Measurements from ENCODE around the gene HNRNPLL. TPM values are rescaled to one million over a fixed set of nuclear protein-coding genes. Genes with fewer than 3 reads are reported as not detected.

The HNRNPLL gene
- total RNA-seq, 1 experiment from 2014 or later: 43.2 TPM

DNA sequence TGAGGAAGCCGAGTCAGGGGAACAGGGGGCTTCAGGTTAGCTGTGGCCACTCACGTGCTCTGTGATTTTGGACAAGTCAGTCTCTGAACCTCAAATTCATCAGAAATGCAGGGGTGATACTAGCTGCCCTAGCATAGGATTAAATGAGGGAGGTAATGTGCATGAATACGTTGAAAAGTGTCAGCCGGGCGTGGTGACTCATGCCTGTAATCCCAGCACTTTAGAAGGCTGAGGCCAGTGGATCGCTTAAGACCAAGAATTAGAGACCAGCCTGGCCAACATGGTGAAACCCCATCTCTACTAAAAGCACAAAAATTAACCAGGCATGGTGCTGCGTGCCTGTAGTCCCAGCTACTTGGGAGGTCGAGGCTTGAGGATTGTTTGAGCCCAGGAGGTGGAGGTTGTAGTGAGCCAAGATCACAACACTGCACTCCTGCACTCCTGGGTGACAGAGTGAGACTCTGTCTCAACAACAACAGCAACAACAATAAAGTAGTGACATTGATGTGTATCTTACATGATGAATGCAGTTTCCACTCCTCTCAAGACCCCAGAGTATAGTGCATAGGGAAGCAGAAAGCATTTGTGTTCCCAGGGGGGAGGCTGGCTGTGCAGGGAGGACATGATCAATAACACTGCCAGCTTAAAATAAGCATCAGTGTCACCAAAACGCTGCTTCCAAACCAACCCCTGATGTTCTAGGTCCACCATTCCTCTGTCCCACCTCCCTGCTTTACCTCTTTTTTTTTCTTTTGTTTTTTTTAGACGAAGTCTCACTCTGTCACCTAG is 68.8 kb downstream of the HNRNPLL start:
- Histone ChIP-seq H3K4me3 (replicated peaks in 1 of 2; ENCODE audit: low read depth in 1 of 2, low read length in 2 of 2) (no peak overlapping the region), H3K4me2 (ENCODE audit: low read length) (no peak overlapping the region), H3K9me2 (ENCODE audit: insufficient read depth) (no peaks in the 10 kb centered on the region), H3K36me3 (ENCODE audit: control insufficient read depth in 1 of 2, insufficient read depth in 2 of 2, low read length in 2 of 2) (no peaks in the 10 kb centered on the region), H2AFZ (ENCODE audit: low read depth, low read length, poor library complexity, severe bottlenecking) (no peak overlapping the region), H3K79me2 (ENCODE audit: insufficient read depth, low read length) (no peaks in the 10 kb centered on the region), H3K9me3 (ENCODE audit: control insufficient read depth in 1 of 2, insufficient read depth in 1 of 2, low read depth in 1 of 2, low read length in 2 of 2) (no peaks in the 10 kb centered on the region), H3K9ac (ENCODE audit: low read length) (no peak overlapping the region), H4K20me1 (ENCODE audit: insufficient read depth) (no peaks in the 10 kb centered on the region), H3K4me1 (ENCODE audit: control insufficient read depth in 1 of 2, insufficient read depth in 2 of 2, low read length in 2 of 2) (peaks cover 2 to 14% of the 10 kb centered on the region in 2 experiments; a peak in 2 of 4 replicates), H3K27ac (ENCODE audit: low read depth, low read length) (no peak overlapping the region), H3K27me3 (ENCODE audit: insufficient read depth, low read length) (no peaks in the 10 kb centered on the region)
- DNase-seq (ENCODE audit: low read depth, low spot score) (no peak), ATAC-seq (no peak)
- BruUV-seq (replicated peaks): no TSS peak
- intact Hi-C loops (cut with micrococcal nuclease): loop anchor here (10.0 kb wide), 2 partner anchors 301 to 701 kb away; no protein-coding TSS in a partner anchor
- CTCF ChIA-PET: interaction anchor here (1.3 kb wide), 1 partner anchor 219 kb away, joined by 3 read pairs; no protein-coding TSS in a partner anchor
- RAD21 ChIA-PET (ENCODE audit: low non-redundant PET in 1 of 2, low total read pairs in 2 of 2, uncharacterized antibody in 2 of 2, unreplicated experiment in 2 of 2): interaction anchor here in 1 of 2 experiments (0.5 kb wide), 1 partner anchor 183 kb away, joined by 3 read pairs; no protein-coding TSS in a partner anchor
- no peak for TF ChIP-seq RAD21 (IDR thresholded peaks at IDR 0.05; ENCODE audit: low read depth)
- no peak for TF ChIP-seq CEBPB (IDR thresholded peaks at IDR 0.05; ENCODE audit: low read depth)
- TF ChIP-seq SIN3A (IDR thresholded peaks at IDR 0.05; ENCODE audit: low read depth): no peak
- TF ChIP-seq ELF1 (IDR thresholded peaks at IDR 0.05; ENCODE audit: borderline replicate concordance, low read depth): no peak
- no peak for TF ChIP-seq SRF (IDR thresholded peaks at IDR 0.05; ENCODE audit: low read depth)
- TF ChIP-seq EZH2phosphoT487 (IDR thresholded peaks at IDR 0.05; ENCODE audit: borderline replicate concordance): no peak
- TF ChIP-seq POLR2A (IDR thresholded peaks at IDR 0.05; ENCODE audit: borderline replicate concordance, extremely low read depth, insufficient read depth, insufficient read length): no peak
- no peak for TF ChIP-seq CBX3 (IDR thresholded peaks at IDR 0.05; ENCODE audit: low read depth)
- no peak for TF ChIP-seq FOSL1 (IDR thresholded peaks at IDR 0.05; ENCODE audit: low read depth)
- TF ChIP-seq, protein P1, sequence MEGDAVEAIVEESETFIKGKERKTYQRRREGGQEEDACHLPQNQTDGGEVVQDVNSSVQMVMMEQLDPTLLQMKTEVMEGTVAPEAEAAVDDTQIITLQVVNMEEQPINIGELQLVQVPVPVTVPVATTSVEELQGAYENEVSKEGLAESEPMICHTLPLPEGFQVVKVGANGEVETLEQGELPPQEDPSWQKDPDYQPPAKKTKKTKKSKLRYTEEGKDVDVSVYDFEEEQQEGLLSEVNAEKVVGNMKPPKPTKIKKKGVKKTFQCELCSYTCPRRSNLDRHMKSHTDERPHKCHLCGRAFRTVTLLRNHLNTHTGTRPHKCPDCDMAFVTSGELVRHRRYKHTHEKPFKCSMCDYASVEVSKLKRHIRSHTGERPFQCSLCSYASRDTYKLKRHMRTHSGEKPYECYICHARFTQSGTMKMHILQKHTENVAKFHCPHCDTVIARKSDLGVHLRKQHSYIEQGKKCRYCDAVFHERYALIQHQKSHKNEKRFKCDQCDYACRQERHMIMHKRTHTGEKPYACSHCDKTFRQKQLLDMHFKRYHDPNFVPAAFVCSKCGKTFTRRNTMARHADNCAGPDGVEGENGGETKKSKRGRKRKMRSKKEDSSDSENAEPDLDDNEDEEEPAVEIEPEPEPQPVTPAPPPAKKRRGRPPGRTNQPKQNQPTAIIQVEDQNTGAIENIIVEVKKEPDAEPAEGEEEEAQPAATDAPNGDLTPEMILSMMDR (IDR thresholded peaks at IDR 0.05 in 2 of 3, conservative IDR thresholded peaks at IDR 0.05 in 1 of 3; ENCODE audit: borderline replicate concordance in 1 of 3, insufficient read depth in 1 of 3, low read depth in 2 of 3, low read length in 2 of 3): no peak
- no peak for TF ChIP-seq TCF7L2 (IDR thresholded peaks at IDR 0.05; ENCODE audit: borderline replicate concordance, extremely low read depth, insufficient read depth, insufficient read length)
- TF ChIP-seq EGR1 (IDR thresholded peaks at IDR 0.05; ENCODE audit: low read depth): no peak
- TF ChIP-seq, protein P2, sequence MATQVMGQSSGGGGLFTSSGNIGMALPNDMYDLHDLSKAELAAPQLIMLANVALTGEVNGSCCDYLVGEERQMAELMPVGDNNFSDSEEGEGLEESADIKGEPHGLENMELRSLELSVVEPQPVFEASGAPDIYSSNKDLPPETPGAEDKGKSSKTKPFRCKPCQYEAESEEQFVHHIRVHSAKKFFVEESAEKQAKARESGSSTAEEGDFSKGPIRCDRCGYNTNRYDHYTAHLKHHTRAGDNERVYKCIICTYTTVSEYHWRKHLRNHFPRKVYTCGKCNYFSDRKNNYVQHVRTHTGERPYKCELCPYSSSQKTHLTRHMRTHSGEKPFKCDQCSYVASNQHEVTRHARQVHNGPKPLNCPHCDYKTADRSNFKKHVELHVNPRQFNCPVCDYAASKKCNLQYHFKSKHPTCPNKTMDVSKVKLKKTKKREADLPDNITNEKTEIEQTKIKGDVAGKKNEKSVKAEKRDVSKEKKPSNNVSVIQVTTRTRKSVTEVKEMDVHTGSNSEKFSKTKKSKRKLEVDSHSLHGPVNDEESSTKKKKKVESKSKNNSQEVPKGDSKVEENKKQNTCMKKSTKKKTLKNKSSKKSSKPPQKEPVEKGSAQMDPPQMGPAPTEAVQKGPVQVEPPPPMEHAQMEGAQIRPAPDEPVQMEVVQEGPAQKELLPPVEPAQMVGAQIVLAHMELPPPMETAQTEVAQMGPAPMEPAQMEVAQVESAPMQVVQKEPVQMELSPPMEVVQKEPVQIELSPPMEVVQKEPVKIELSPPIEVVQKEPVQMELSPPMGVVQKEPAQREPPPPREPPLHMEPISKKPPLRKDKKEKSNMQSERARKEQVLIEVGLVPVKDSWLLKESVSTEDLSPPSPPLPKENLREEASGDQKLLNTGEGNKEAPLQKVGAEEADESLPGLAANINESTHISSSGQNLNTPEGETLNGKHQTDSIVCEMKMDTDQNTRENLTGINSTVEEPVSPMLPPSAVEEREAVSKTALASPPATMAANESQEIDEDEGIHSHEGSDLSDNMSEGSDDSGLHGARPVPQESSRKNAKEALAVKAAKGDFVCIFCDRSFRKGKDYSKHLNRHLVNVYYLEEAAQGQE (IDR thresholded peaks at IDR 0.05; ENCODE audit: low read depth): no peak
- no peak for TF ChIP-seq POLR2AphosphoS5 (IDR thresholded peaks at IDR 0.05; ENCODE audit: low read depth, low read length)
- no peak for TF ChIP-seq YY1 (IDR thresholded peaks at IDR 0.05; ENCODE audit: extremely low read depth, insufficient replicate concordance, low read depth, low read length)
- POLR2A ChIA-PET: interaction anchor here (2.2 kb wide), 1 partner anchor 217 kb away, joined by 8 read pairs; the partner anchor contains the start of gene SRSF7
